ENCODE measurements around the gene CDC42BPA. TPM values are rescaled to one million over a fixed set of nuclear protein-coding genes. Genes with fewer than 3 reads are reported as not detected.

CDC42BPA gene
- total and polyA plus RNA-seq, 2 of the 13 experiments (the other 11 are each of a cell fraction or from before 2014, with no cell fraction given) = 6.5 to 16.0 TPM

- no peak for TF ChIP-seq GMEB1 (CRISPR knock-in tag; IDR thresholded peaks at IDR 0.05; ENCODE audit: borderline replicate concordance)
- TF ChIP-seq RELA (CRISPR knock-in tag; IDR thresholded peaks at IDR 0.05) = no peak
- no peak for TF ChIP-seq ZSCAN31 (CRISPR knock-in tag; IDR thresholded peaks at IDR 0.05; ENCODE audit: low read depth)
Observed at GRCh38 chr1:227228201-227228600, 90.1 kb downstream of the CDC42BPA start (continued).

- H3K27me3 ChIP-seq (ENCODE audit: control insufficient read depth in 1 of 2, insufficient read depth in 2 of 2, low read length in 2 of 2) = no peaks in the 10 kb centered on the region; a peak in 1 of 5 replicates
- H3K4me3 ChIP-seq (replicated peaks in 1 of 3; ENCODE audit: insufficient read depth in 1 of 3, low read depth in 2 of 3, low read length in 3 of 3) = no peak overlapping the region
- FAIRE-seq (no peak), DNase-seq (ENCODE audit: low spot score) (no peak), ATAC-seq (no peak)
- H3K36me3 ChIP-seq (replicated peaks in 1 of 2; ENCODE audit: control insufficient read depth in 1 of 2, insufficient read depth in 2 of 2, low read length in 2 of 2) = no peaks in the 10 kb centered on the region
- intact Hi-C loops (cut with micrococcal nuclease; ENCODE audit: unreplicated experiment) = no loop called here
- H2AFZ ChIP-seq (ENCODE audit: low read length) = no peak overlapping the region
- BruUV-seq (replicated peaks) = no TSS peak
- WGBS (ENCODE audit: low lambda C conversion rate) = 97% methylated on average over 2 of the region's 2 CpGs
- no peaks in the 10 kb centered on the region for H4K20me1 ChIP-seq (ENCODE audit: insufficient read depth, low read length)
- no peak overlapping the region for H3K27ac ChIP-seq (ENCODE audit: extremely low read length, insufficient read depth, low read length)
- POLR2A ChIA-PET = no interaction called here
- peaks cover 9% of the 10 kb centered on the region for H3K4me1 ChIP-seq (ENCODE audit: insufficient read depth, low read length)
- H3K9ac ChIP-seq (ENCODE audit: insufficient read depth, low read depth, low read length) = no peak overlapping the region
- no peak overlapping the region for H3K4me2 ChIP-seq (ENCODE audit: low read depth, low read length)
- H3K9me3 ChIP-seq (ENCODE audit: low read length) = no peaks in the 10 kb centered on the region
- CTCF ChIA-PET (ENCODE audit: low intra/inter-chr PET ratio, low total read pairs) = no interaction called here
- in situ Hi-C loops (cut with HindIII; ENCODE audit: extremely low pct_ligation_motif_present, low pct_unique_long_range_greater_than_20kb) = no loop called here
- H3K79me2 ChIP-seq (ENCODE audit: insufficient read depth, low read length) = no peaks in the 10 kb centered on the region
- no peak for TF ChIP-seq ZNF12 (CRISPR knock-in tag; IDR thresholded peaks at IDR 0.05)
- no peak for TF ChIP-seq TGIF2 (CRISPR knock-in tag; IDR thresholded peaks at IDR 0.05)
- TF ChIP-seq, protein P1, sequence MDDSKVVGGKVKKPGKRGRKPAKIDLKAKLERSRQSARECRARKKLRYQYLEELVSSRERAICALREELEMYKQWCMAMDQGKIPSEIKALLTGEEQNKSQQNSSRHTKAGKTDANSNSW (CRISPR knock-in tag; IDR thresholded peaks at IDR 0.05; ENCODE audit: borderline replicate concordance) = no peak
- TF ChIP-seq, protein P2, sequence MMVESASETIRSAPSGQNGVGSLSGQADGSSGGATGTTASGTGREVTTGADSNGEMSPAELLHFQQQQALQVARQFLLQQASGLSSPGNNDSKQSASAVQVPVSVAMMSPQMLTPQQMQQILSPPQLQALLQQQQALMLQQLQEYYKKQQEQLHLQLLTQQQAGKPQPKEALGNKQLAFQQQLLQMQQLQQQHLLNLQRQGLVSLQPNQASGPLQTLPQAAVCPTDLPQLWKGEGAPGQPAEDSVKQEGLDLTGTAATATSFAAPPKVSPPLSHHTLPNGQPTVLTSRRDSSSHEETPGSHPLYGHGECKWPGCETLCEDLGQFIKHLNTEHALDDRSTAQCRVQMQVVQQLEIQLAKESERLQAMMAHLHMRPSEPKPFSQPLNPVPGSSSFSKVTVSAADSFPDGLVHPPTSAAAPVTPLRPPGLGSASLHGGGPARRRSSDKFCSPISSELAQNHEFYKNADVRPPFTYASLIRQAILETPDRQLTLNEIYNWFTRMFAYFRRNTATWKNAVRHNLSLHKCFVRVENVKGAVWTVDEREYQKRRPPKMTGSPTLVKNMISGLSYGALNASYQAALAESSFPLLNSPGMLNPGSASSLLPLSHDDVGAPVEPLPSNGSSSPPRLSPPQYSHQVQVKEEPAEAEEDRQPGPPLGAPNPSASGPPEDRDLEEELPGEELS (CRISPR knock-in tag; IDR thresholded peaks at IDR 0.05) = no peak
- no peak for TF ChIP-seq THAP11 (CRISPR knock-in tag; IDR thresholded peaks at IDR 0.05)
- TF ChIP-seq, protein P3, sequence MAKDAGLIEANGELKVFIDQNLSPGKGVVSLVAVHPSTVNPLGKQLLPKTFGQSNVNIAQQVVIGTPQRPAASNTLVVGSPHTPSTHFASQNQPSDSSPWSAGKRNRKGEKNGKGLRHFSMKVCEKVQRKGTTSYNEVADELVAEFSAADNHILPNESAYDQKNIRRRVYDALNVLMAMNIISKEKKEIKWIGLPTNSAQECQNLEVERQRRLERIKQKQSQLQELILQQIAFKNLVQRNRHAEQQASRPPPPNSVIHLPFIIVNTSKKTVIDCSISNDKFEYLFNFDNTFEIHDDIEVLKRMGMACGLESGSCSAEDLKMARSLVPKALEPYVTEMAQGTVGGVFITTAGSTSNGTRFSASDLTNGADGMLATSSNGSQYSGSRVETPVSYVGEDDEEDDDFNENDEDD (CRISPR knock-in tag; IDR thresholded peaks at IDR 0.05; ENCODE audit: borderline replicate concordance) = no peak
- no peak for TF ChIP-seq EED (CRISPR knock-in tag; IDR thresholded peaks at IDR 0.05)
- no peak for TF ChIP-seq HNRNPH1 (optimal IDR thresholded peaks at IDR 0.05; ENCODE audit: low read depth, low read length)
- no peak for TF ChIP-seq SRF (IDR thresholded peaks at IDR 0.05; ENCODE audit: low read depth, low read length)
- TF ChIP-seq MXD4 (CRISPR knock-in tag; IDR thresholded peaks at IDR 0.05) = no peak
- no peak for TF ChIP-seq ZKSCAN1 (IDR thresholded peaks at IDR 0.05; ENCODE audit: low read length)
- no peak for TF ChIP-seq ZNF124 (CRISPR knock-in tag; IDR thresholded peaks at IDR 0.05)
- TF ChIP-seq ZNF556 (CRISPR knock-in tag; IDR thresholded peaks at IDR 0.05; ENCODE audit: borderline replicate concordance) = no peak
- TF ChIP-seq XRCC5 (optimal IDR thresholded peaks at IDR 0.05; ENCODE audit: low read length) = no peak
- TF ChIP-seq ARNTL (CRISPR knock-in tag; IDR thresholded peaks at IDR 0.05) = no peak
- TF ChIP-seq NFKBIZ (CRISPR knock-in tag; IDR thresholded peaks at IDR 0.05) = no peak
Observed at GRCh38 chr1:227227761-227228160, 90.5 kb downstream of the CDC42BPA start.
